Testis (tissue), 2 donors: ENCODE measurements around the gene FAM107A.

Source experiments
- POLR2A ChIP-seq: fragments of 450-650 bp; IDR thresholded peaks from one replicate; pipeline ENCODE4 v1.6.1; 2017; ENCODE audit warnings: antibody characterized with exemption, mild to moderate bottlenecking, moderate library complexity
- TF ChIP-seq, protein P1 (sequence below), 3 experiments: fragments of 450-650 bp in 2 of 3; fragments of 200-600 bp in 1 of 3; sonication (generic) in 1 of 3; IDR thresholded peaks; one replicate each; pipeline ENCODE4 v1.5.1; 2016 to 2019; ENCODE audit warnings: antibody characterized with exemption in 3 of 3, mild to moderate bottlenecking in 2 of 3, moderate library complexity in 1 of 3

DNA sequence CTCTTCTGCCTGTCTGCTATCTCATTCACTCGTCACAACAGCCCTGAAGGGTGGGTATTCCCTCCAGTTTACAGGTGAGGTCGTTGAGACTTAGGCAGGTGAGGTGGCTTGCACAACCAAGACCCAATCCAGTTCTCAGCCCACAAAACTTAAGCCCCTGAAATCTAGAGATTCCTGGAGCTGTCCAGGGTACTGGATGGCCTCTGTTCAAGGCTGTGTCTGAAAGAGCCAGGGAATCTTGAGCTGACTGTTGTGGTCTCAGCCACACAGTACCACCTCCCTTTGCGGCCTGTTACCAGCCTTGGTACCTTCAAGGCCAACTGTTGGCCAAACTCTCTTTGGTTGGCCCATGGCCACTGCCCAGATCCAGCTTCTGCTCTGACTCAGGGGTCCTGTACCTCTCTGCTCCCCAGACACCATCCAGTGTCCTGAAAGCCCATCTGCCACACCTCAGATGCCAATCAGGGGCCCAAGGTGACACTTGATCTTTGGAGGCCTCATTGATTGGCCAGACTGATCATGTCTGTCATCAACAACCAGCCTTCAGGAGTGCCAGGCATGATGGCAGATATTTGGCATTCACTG, 10.9 kb upstream of the FAM107A start:
- TF ChIP-seq, protein P1, sequence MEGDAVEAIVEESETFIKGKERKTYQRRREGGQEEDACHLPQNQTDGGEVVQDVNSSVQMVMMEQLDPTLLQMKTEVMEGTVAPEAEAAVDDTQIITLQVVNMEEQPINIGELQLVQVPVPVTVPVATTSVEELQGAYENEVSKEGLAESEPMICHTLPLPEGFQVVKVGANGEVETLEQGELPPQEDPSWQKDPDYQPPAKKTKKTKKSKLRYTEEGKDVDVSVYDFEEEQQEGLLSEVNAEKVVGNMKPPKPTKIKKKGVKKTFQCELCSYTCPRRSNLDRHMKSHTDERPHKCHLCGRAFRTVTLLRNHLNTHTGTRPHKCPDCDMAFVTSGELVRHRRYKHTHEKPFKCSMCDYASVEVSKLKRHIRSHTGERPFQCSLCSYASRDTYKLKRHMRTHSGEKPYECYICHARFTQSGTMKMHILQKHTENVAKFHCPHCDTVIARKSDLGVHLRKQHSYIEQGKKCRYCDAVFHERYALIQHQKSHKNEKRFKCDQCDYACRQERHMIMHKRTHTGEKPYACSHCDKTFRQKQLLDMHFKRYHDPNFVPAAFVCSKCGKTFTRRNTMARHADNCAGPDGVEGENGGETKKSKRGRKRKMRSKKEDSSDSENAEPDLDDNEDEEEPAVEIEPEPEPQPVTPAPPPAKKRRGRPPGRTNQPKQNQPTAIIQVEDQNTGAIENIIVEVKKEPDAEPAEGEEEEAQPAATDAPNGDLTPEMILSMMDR (IDR thresholded peaks at IDR 0.05) = no peak
- TF ChIP-seq POLR2A = no peak
